MM.1S (cell line): ENCODE measurements around the gene LEP.

ENCODE experiments used
- DNase-seq: peaks from one replicate; pipeline ENCODE4 v3.0.0-alpha.2; 2015
- H2AFZ ChIP-seq: fragments of 300-600 bp; sonication (generic); 2 replicates; pipeline ENCODE4 v1.6.0; 2016; ENCODE audit warnings: antibody characterized with exemption, low read length
- H3F3A ChIP-seq: fragments of 300-600 bp; sonication (generic); 2 replicates; pipeline ENCODE4 v1.6.1; 2016; ENCODE audit warnings: mild to moderate bottlenecking, antibody characterized with exemption, low read length, moderate library complexity, mixed read lengths; ENCODE audit not compliant: insufficient read depth
- H3K27ac ChIP-seq: fragments of 300-600 bp; sonication (generic); 2 replicates; pipeline ENCODE4 v1.5.1; 2016; ENCODE audit warnings: mild to moderate bottlenecking, low read length
- H3K27me3 ChIP-seq: fragments of 300-600 bp; sonication (generic); replicated peaks from 2 replicates; pipeline ENCODE4 v1.6.0; 2016; ENCODE audit warnings: low read length; ENCODE audit not compliant: insufficient read depth
- H3K36me3 ChIP-seq: fragments of 300-600 bp; sonication (generic); replicated peaks from 2 replicates; pipeline ENCODE4 v1.6.1; 2016; ENCODE audit warnings: mild to moderate bottlenecking, low read length, mixed read lengths; ENCODE audit not compliant: insufficient read depth
- H3K4me1 ChIP-seq: fragments of 300-600 bp; sonication (generic); 2 replicates; pipeline ENCODE4 v1.6.1; 2016; ENCODE audit warnings: low read length, mixed read lengths
- H3K4me2 ChIP-seq: fragments of 300-600 bp; sonication (generic); 2 replicates; pipeline ENCODE4 v1.6.0; 2016; ENCODE audit warnings: low read depth, low read length
- H3K4me3 ChIP-seq: fragments of 300-600 bp; sonication (generic); 2 replicates; pipeline ENCODE4 v1.5.1; 2016; ENCODE audit warnings: low read length, mixed read lengths
- H3K79me2 ChIP-seq: fragments of 300-600 bp; sonication (generic); 2 replicates; pipeline ENCODE4 v1.6.1; 2016; ENCODE audit warnings: mixed run types, low read length, mixed read lengths
- H3K9ac ChIP-seq: fragments of 300-600 bp; sonication (generic); 2 replicates; pipeline ENCODE4 v1.6.1; 2016; ENCODE audit warnings: low read length, mixed read lengths
- H3K9me2 ChIP-seq: fragments of 300-600 bp; sonication (generic); replicated peaks from 2 replicates; pipeline ENCODE4 v1.6.1; 2016; ENCODE audit warnings: mild to moderate bottlenecking, low read length, mixed read lengths; ENCODE audit not compliant: insufficient read depth
- H3K9me3 ChIP-seq: fragments of 300-600 bp; sonication (generic); replicated peaks from 2 replicates; pipeline ENCODE4 v1.6.1; 2016; ENCODE audit warnings: mild to moderate bottlenecking, low read length, mixed read lengths; ENCODE audit not compliant: insufficient read depth
- H4K20me1 ChIP-seq: fragments of 300-600 bp; sonication (generic); 2 replicates; pipeline ENCODE4 v1.6.1; 2016; ENCODE audit warnings: mild to moderate bottlenecking, low read length, moderate library complexity, mixed read lengths; ENCODE audit not compliant: insufficient read depth
- CTCF ChIP-seq: fragments of 300-600 bp; sonication (generic); IDR thresholded peaks from 2 replicates; pipeline ENCODE4 v1.5.1; 2016; ENCODE audit warnings: antibody characterized with exemption, low read length, mixed read lengths
- EZH2 ChIP-seq: fragments of 300-600 bp; sonication (generic); optimal IDR thresholded peaks from 2 replicates; pipeline ENCODE3; 2017; ENCODE audit warnings: low read depth, mild to moderate bottlenecking, antibody characterized with exemption, low read length, mixed read lengths
- EZH2phosphoT487 ChIP-seq: fragments of 300-600 bp; sonication (generic); IDR thresholded peaks from 2 replicates; pipeline ENCODE4 v1.6.1; 2018; ENCODE audit warnings: antibody characterized with exemption, low read length

Gene LEP

GRCh38 chr7:128247640-128248194 lies 6.6 kb downstream of the LEP start:
- Histone ChIP-seq H3K27ac (no peak overlapping the region), H3K79me2 (no peaks in the 10 kb centered on the region), H3K9me3 (no peaks in the 10 kb centered on the region), H4K20me1 (no peaks in the 10 kb centered on the region), H3K36me3 (no peaks in the 10 kb centered on the region), H3K4me2 (no peak overlapping the region), H3K9ac (no peak overlapping the region), H3F3A (no peaks in the 10 kb centered on the region), H3K9me2 (no peaks in the 10 kb centered on the region), H3K4me3 (no peak overlapping the region), H2AFZ (no peak overlapping the region), H3K4me1 (no peaks in the 10 kb centered on the region), H3K27me3 (no peaks in the 10 kb centered on the region)
- TF ChIP-seq EZH2phosphoT487 (no peak), CTCF (no peak), EZH2 (no peak)
- no peak for DNase-seq

GRCh38 chr7:128251337-128251736 lies 10.3 kb downstream of the LEP start:
- no peaks in the 10 kb centered on the region for H3K9me2 ChIP-seq
- no peaks in the 10 kb centered on the region for H3K9me3 ChIP-seq
- no peak overlapping the region for H3K4me3 ChIP-seq
- no peak overlapping the region for H2AFZ ChIP-seq
- no peaks in the 10 kb centered on the region for H3K4me1 ChIP-seq
- H3K27me3 ChIP-seq: no peaks in the 10 kb centered on the region
- no peak for DNase-seq
- no peaks in the 10 kb centered on the region for H3F3A ChIP-seq
- no peak overlapping the region for H3K27ac ChIP-seq
- H4K20me1 ChIP-seq: no peaks in the 10 kb centered on the region
- no peaks in the 10 kb centered on the region for H3K36me3 ChIP-seq
- H3K79me2 ChIP-seq: no peaks in the 10 kb centered on the region
- TF ChIP-seq CTCF (no peak), EZH2phosphoT487 (no peak), EZH2 (no peak)
- no peak overlapping the region for H3K9ac ChIP-seq
- no peak overlapping the region for H3K4me2 ChIP-seq

- H4K20me1 ChIP-seq: no peaks in the 10 kb centered on the region
- no peaks in the 10 kb centered on the region for H3K36me3 ChIP-seq
- no peaks in the 10 kb centered on the region for H3K9me3 ChIP-seq
- H3K9me2 ChIP-seq: no peaks in the 10 kb centered on the region
- TF ChIP-seq CTCF (no peak), EZH2 (no peak)
- H2AFZ ChIP-seq: no peak overlapping the region
- no peaks in the 10 kb centered on the region for H3K4me1 ChIP-seq
- H3K27ac ChIP-seq: no peak overlapping the region
- no peaks in the 10 kb centered on the region for H3F3A ChIP-seq
- no peaks in the 10 kb centered on the region for H3K27me3 ChIP-seq
- H3K4me2 ChIP-seq: no peak overlapping the region
- no peaks in the 10 kb centered on the region for H3K79me2 ChIP-seq
- no peak overlapping the region for H3K9ac ChIP-seq
- no peak for DNase-seq
- no peak overlapping the region for H3K4me3 ChIP-seq
Observed at GRCh38 chr7:128253701-128254100, 12.6 kb downstream of the LEP start.
